Adipose tissue (tissue), 3 donors: ENCODE data around the gene DLG2. TPM values are rescaled to one million over a fixed set of nuclear protein-coding genes. Genes with fewer than 3 reads are reported as not detected.
"Not testable (repeated sequence)": the region's sequence is repeated elsewhere in the genome, so short reads cannot be mapped to it uniquely, and the experiment has no call there.

Source experiments
- H3K27ac ChIP-seq: one replicate; pipeline ENCODE4 v1.5.1; 2013; ENCODE audit warnings: low read depth, low read length
- WGBS, 3 donors: extraction: QIAGEN DNeasy Blood & Tissue Kit; methylation state at CpG; one replicate each; pipeline ENCODE4 v1.1.7; 2013; 5-methylcytosine and 5-hydroxymethylcytosine counted together
- polyA plus RNA-seq, 3 donors: library from polyadenylated mRNA; stranded (reverse); fragments of 200-250 nt; gene quantifications; one replicate each; pipeline ENCODE4 v1.2.3, GENCODE V29; 2013
- donor health status: healthy with polysubstance abuse.
- donor health status: Bipolar disorder and iron deficiency.
- donor health status: healthy.

Gene DLG2
- polyA plus RNA-seq, 3 donors: 0.51 to 1.7 (median 0.91) TPM

DNA sequence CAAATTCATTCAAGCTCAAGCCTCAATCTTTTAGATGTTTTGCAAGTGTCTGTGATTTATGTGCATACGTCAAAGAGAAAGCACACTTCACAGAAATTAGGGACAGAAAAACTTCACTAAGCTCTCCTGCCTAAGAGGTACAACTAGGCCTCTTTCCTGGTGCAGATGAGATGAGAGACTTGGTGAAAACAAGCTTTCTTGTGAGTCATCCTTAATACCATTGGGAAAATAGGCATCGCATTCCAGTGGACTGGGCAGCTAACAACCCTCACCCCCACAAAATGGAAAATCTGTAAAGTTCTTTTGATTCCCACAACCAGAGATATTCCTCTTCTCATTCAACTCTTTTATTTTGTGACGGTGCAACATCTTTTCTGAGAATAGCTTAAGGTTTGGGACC is 1230.6 kb downstream of the DLG2 start:
- H3K27ac ChIP-seq: no peak overlapping the region
- 85 to 92% (median 91%) methylated on average over 3 of the region's 3 CpGs for WGBS, 3 donors

DNA sequence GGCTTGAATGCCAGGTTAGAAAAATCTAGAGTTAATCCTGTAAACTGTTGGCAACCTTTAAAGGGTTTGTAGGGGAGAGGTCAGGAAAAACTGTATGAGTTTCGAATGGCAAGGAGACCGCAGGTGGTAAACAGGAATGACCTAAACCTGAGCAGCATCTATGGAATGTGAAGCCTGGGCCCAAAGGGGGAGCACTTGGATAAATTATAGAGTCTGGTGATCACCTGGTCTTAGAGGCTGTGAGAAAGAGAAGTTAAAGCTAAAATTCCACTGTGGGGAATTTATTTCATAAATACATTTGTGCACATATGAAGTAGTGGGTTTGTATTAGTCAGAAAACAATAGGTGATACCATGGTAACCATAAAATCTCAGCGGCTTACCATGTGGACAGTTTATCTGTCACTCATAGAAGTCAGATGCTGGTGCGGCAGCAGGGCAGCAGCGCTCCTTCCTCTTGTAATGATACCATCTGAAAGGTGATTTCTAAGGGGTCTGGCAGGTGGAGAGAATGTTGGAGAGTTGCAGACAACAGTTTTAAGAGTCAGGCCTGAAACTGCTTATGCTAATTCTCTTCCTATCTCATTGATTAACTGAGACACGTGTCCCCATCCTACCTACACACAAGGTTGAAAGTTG is 1236.6 kb downstream of the DLG2 start:
- WGBS, 3 donors: 69 to 81% (median 76%) methylated on average over 6 of the region's 6 CpGs
- H3K27ac ChIP-seq: no peak overlapping the region

DNA sequence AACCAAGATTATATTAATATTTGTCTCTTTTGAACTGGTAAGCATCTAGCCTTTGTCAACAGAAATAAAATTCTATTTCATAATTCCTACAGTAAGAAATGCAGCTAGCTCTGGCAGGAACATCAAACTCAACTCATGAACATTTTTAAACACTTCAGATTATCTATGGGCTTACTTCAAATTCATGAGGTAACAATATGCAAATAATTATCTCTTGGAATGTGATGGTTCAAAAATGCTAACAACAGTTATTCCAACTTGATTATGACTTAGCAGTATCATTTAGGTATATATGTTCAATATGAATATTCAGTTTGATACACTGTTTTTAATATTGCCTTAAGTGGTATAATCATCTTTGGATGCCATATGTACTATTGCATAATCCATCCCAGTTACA is 1237.4 kb downstream of the DLG2 start:
- H3K27ac ChIP-seq: no peak overlapping the region

DNA sequence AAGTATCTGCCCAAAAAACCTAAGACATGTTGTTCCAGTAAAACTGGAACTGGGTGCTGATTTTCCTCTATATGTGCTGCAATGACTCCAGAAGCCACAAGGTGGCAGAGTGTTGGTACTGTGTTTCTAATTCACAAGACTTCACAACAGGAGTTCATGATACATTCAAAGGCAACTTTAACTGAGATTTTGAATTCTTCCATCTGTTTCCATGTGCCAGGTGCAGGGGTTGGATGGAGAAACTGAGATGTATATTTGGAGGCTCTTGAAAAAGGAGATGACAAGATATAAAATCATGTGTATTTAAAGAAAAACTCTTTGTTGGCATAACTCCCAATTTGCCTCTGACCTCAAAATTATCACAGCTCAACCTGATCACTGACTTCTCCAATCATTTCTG is 1242.4 kb downstream of the DLG2 start:
- H3K27ac ChIP-seq: no peak overlapping the region

DNA sequence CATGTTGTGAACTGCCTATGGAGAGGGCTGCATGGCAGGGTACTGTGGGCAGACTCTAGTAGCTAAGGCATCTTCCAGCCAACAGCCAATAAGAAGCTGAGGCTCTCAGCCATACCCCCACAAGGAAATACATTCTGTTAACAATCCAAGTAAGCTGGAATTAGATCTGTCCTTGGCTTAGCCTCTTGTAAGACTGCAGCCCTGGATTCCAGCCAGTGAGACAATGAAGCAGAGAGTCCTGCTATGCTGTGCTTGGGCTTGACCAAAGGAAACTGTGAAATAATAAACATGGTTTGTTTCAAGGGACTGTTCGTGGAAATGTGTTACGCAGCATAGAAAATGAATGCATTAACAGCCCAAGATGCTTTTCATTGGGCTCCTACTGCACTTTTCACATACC is 1243.6 kb downstream of the DLG2 start:
- H3K27ac ChIP-seq: no peak overlapping the region
- 70 to 95% (median 76%) methylated on average over 2 of the region's 2 CpGs for WGBS, 3 donors

DNA sequence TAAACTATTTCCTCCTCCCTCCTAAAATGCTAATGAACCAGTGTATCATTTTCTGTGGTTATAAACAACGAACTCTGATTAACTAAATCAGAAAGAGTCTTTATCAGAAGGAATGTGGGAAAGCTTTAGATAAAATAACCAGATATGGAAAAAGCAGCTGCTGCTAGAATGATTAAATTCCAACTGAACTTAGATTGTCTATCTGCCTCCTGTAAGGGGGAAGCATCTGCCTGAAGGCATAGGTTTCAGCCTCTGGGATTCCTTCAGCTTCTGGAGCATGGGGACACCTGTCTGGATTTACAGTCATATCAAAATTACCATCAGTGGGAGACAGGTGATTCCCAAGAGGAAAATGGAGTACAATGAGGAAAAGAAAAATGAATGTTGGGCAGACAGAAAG is 1245.5 kb downstream of the DLG2 start:
- 46 to 56% (median 51%) methylated on average over 1 of the region's 1 CpG for WGBS, 3 donors
- H3K27ac ChIP-seq: no peak overlapping the region

DNA sequence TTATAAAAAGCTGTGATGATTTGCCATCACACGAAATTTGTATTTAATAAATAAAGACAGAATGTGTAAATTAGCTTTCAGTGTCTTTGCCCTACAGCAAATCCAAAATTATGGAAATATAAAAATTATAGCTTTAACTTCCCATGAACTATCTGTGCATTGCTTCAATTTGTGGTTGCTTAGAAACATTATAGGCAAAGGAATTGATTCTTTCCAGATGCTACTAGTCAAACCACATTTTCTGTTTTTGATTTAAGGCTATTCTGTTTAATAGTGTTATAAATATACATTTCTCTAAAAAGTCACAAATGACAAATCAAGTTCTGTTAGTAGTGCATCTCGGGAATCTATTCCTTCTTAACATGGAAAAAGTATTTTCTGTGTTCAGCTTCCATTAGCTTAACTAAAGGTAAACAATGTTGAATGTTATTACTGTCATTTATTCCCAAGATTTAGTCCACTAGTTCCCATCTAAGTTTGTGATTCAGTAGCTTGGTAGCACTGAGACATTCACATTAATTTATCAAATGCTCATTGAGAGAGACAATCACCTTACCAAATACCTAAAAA is 1254.7 kb downstream of the DLG2 start:
- WGBS, 3 donors: 61 to 66% (median 66%) methylated on average over 2 of the region's 2 CpGs
- H3K27ac ChIP-seq: no peak overlapping the region

DNA sequence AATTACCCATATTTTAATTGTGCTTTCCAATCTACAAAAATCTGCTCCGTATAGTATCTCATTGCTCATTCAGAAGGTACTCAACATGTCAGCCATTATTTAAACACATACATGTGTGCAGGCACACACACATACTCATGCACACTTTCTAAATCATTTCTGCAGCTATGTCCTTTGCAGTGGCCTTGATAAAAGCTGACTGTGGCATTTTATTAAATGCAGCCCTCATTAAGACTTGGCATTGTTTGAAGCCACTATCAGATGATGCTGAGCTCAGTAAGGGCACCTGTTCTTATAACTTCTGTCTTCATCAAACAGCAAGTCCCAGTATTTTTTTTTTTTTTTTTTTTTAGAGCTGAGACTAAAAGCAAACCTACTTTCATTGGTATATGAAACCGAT is 1269.1 kb downstream of the DLG2 start:
- H3K27ac ChIP-seq: no peak overlapping the region
- WGBS, 3 donors: 57 to 75% (median 72%) methylated on average over 2 of the region's 2 CpGs

DNA sequence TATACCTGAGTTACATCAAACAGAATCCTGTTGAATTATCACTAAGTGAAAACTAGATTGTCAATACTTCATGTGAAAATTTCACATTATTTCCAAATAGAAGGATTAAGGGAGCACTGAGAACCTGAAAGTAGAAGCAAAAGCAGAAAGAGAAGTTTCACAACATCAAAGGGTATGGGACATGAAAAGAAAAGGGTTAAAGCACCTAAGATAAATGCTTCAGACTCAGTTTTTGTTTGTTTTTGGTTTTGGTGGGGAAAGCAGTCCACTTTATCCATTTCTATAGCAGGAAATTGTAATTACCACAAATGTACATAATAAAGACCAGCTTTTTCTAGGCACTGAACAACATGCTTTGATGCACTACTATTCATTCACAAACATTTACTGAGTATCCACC is 1271.2 kb downstream of the DLG2 start:
- H3K27ac ChIP-seq: no peak overlapping the region

DNA sequence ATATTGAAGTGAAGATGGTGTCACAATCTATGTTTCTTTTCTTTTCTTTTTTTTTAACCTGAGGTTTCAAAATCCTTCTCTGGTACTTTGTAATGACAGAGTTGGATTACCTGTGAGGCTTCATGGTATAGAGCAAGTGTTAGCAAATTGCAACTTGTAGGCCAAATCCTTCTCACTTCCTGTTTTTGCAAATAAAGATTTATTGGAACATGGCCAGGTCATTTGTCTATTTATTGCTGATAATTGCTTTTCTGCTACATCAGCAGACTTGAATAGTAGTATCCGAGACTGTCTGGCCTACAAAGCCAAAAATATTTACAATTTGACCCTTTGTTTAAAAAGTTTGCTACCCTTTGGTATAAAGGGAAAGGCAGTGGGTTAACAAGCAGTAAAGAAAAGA is 1281.5 kb downstream of the DLG2 start:
- 29 to 35% (median 31%) methylated on average over 1 of the region's 1 CpG for WGBS, 3 donors
- H3K27ac ChIP-seq: no peak overlapping the region

DNA sequence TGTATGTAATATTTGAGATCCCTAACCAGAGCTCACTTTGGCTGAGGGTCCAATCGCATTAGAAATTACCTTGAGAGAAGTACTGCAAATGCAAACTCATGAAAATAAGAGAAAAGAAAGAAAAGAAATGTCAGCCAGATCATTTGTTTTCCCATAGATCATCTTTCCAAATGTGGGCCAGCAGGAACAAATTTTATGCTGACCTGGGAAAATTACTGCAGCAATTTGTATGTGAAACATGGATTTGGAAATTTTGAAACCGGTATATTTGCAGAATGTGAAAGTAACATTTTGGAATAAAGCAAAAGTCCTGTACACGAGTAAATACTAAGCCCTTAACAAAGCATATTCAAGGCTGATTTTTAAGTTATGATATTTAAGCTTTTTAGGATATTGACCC is 1282.1 kb downstream of the DLG2 start:
- H3K27ac ChIP-seq: no peak overlapping the region
- 61 to 78% (median 62%) methylated on average over 3 of the region's 3 CpGs for WGBS, 3 donors

DNA sequence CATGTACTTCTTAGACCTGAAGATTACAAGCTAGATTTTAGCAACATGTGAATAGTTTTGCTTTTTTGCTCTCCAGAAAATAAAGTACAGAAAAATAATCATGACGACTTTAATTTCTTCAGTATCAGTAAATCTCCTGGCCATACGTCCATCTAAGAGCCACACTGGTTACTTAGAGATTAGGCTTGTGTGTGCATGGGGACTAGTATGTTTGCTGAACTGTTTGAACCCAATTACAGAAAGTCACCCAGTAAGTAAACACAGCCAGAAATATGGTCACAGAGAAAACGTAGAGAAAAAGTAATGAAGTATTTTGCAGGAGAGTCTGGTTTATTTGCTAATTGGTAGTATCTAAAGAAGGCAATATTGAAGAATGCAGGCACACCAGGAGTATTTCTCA is 1287.3 kb downstream of the DLG2 start:
- no peak overlapping the region for H3K27ac ChIP-seq
- 27 to 84% (median 72%) methylated on average over 3 of the region's 3 CpGs for WGBS, 3 donors

DNA sequence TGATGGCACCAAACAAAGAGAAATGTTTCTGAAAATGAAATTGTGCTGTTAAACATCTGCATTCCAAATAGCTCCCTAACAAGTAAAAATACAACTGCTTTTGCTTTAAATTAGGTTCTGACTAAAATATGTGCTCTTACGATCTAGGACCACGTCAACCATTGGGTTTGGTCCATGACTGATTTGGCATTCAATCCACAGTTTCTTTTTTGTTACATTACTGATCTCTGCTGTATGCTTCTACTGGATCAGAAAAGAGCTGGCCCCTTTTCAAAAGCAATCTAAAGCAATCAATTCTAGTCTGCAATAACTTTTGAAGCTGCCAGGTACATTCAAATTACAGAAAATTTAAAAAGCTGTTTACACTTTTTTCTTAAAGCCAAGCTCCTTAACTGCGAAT is 1293.9 kb downstream of the DLG2 start:
- 50 to 69% (median 51%) methylated on average over 3 of the region's 3 CpGs for WGBS, 3 donors
- no peak overlapping the region for H3K27ac ChIP-seq

DNA sequence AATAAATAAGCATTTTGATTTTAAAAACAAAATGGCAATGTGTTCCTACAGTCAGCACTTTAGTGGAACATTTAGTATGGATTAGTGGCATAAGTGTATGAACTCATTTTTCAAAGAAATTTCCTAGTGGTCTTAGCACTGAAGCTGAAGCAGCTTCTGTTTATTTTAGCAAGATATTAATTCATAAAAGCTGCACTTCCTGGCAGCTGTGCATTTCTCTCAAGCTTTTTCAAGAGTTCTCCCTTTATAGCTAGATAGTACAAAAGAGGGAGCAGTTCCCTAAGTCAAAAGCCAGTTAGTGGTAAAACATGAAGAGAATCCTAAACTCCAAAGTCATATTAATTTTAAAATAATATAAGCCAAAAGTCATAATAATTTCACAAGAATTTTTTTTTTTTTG is 1304.9 kb downstream of the DLG2 start:
- H3K27ac ChIP-seq: no peak overlapping the region

DNA sequence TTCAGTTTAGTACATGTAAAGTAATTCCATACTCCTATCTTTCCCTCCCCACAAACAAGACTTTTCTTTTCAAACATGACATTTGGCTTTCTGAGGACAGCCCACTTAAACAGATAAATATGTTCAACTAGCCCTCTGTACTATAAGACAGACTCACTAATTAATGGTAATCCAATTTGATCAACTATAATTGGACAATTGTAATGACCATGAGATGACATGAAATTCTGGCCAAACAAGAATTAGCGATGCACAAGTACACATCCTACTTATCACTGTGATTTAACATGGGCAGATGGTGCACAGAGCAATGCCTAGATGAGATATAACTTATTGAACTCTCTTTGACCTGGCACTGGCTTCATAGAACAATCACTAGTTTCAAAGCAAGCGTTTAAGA is 1307.3 kb downstream of the DLG2 start:
- no peak overlapping the region for H3K27ac ChIP-seq
- 64 to 87% (median 68%) methylated on average over 2 of the region's 2 CpGs for WGBS, 3 donors

DNA sequence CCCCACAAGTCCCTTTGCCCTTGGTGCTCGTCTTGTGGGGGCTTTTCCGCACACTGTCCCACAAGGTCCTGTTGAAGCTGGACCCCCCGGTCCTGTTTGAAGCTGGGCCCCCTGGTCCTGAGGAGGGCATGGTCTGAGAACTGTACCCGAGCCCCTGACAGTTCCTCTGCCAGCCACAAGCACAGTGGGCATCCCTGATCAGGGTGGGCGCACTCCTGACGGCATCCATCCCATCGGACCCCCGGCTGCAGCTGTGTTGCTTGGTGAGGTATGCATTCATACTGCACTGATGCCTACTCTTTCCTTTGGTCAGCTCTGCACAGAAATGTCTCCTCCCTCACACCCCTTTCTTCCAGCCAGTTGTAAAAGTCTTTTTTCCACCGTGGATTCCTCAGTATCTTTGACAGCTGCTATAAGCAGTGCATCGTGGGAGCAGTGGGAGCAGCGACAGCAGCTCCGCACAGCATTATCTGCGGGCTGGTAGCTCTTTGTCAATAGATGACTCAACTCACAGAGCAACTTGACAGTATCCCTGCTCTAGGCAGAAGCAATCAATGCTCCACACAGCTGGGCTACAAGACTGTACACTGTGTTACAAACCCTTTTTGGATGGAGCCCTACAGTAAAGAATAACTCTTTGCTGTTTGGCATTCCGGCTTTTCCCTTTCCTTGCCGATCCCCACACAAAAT is 1310.1 kb downstream of the DLG2 start:
- 54 to 64% (median 54%) methylated on average over 15 of the region's 15 CpGs for WGBS, 3 donors
- H3K27ac ChIP-seq: no peak overlapping the region

DNA sequence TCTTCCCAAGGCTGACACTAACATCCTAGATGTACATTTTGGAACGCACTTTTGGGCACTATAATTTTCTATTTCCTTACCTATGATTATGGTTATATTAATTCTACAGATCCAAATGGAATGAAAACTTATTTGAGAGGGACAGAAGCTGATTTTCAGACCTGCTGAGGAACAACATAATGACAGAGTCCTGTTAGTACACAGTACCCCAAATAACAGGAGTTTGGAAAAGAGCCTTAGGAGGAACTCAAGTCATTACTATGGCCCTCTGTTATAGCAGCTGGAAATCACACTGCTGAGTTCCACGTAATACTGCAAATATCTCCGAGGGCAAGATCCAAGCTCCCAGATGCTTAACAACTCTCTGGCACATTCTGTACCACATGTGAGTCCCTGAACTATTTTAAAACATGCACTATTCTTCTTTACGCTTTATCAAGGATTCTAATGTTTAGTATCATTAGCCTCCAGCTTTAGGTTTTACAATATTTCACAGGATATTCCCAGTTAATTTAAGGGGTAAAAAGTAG is 1313.2 kb downstream of the DLG2 start:
- H3K27ac ChIP-seq: no peak overlapping the region
- 72 to 75% (median 75%) methylated on average over 4 of the region's 4 CpGs for WGBS, 3 donors

DNA sequence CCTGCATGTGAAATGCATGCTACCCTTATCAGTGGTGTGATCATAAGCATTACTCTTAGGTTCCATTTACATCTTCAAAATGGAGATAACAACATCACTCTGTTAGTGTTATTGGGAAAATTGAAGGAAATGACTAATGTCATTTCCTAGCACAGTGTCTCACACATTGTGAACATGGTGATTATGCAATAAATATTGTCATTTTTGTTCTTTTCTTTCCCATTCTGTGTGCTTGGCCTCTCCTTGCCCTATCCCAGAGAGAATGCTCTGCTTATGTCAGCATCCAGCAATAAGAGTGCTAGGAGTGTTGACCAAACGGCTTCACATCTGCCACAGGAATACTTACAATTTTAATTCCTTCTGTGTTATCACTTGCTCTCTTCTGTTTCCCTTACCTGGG is 1316.9 kb downstream of the DLG2 start:
- no peak overlapping the region for H3K27ac ChIP-seq
- 46 to 67% (median 51%) methylated on average over 1 of the region's 1 CpG for WGBS, 3 donors

DNA sequence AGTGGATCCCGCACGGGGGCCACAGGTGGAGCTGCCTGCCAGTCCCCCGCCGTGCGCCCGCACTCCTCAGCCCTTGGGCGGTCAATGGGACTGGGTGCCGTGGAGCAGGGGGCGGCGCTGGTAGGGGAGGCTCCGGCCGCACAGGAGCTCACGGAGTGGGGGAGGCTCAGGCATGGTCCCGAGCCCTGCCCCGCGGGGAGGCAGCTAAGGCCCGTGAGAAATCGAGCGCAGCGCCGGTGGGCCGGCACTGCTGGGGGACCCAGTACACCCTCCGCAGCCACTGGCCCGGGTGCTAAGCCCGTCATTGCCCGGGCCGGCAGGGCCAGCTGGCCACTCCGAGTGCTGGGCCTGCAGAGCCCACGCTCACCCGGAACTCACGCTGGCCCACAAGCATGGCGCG is 1318.7 kb downstream of the DLG2 start:
- 95 to 98% (median 96%) methylated on average over 23 to 33 of the region's 33 CpGs for WGBS, 3 donors
- H3K27ac ChIP-seq: not testable (repeated sequence)

DNA sequence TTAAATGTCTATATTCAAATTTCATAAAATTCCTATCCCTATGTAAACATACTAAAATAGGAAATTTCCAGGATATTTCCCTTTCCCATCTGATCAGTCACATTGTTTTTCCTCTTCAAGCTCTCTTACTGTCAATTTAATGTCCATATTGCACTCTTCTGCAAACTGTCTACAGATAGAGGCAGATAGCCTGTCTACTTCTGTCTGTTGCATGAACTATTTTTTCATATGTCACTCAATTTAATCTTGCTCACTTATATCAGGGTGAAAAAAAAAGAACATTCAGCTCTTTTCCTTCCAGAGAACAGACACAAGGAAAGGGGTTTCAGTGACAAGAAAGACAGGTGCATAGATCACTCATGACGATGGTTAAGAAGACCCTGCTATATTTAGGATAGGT is 1327.1 kb downstream of the DLG2 start:
- H3K27ac ChIP-seq: no peak overlapping the region
- 65 to 75% (median 68%) methylated on average over 1 of the region's 1 CpG for WGBS, 3 donors
